ENCODE measurements around the gene FBXO2.
A peak's percentile ranks its signal among the peaks of the same experiment; 100 is the strongest.

Gene FBXO2

DNA sequence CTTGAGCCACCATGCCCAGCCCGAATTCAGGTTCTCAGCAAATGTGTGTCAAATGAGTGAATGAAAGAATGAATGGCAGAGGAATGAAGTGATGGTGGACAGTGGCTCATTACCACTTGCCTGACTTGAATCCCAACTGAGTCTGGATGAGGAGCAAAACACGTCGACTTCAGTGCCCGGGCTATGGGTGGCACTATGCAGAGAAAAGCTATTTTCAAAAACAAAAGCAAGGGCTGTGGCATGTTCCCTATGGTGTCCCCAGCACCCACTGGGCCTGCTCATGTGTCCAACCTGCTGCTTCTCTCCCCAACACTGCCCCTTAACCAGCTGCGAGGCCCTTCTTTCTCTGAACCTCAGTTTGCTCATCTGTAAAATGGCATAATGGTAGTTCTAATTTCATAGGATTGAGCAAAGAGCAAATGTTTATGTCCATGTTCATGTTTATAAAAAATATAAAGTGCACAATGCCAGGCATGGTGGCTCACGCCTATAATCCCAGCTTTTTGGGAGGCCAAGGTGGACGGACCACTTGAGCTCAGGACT, 31.1 kb upstream of the FBXO2 start:
- TF ChIP-seq, protein P1, sequence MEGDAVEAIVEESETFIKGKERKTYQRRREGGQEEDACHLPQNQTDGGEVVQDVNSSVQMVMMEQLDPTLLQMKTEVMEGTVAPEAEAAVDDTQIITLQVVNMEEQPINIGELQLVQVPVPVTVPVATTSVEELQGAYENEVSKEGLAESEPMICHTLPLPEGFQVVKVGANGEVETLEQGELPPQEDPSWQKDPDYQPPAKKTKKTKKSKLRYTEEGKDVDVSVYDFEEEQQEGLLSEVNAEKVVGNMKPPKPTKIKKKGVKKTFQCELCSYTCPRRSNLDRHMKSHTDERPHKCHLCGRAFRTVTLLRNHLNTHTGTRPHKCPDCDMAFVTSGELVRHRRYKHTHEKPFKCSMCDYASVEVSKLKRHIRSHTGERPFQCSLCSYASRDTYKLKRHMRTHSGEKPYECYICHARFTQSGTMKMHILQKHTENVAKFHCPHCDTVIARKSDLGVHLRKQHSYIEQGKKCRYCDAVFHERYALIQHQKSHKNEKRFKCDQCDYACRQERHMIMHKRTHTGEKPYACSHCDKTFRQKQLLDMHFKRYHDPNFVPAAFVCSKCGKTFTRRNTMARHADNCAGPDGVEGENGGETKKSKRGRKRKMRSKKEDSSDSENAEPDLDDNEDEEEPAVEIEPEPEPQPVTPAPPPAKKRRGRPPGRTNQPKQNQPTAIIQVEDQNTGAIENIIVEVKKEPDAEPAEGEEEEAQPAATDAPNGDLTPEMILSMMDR (IDR thresholded peaks at IDR 0.05; ENCODE audit: insufficient read depth, low read length, missing control alignments), result no peak
- POLR2A ChIA-PET, result no interaction called here
- H3K4me3 ChIP-seq (ENCODE audit: low read depth, low read length), result no peak overlapping the region
- CTCF ChIA-PET, result interaction anchor here (1.0 to 3.1 kb wide), 4 partner anchors 8 to 648 kb away, joined by 3 to 12 read pairs (median 5); partner anchors contain the start of gene FBXO6
- no peak for DNase-seq (ENCODE audit: low read depth, low spot score)

DNA sequence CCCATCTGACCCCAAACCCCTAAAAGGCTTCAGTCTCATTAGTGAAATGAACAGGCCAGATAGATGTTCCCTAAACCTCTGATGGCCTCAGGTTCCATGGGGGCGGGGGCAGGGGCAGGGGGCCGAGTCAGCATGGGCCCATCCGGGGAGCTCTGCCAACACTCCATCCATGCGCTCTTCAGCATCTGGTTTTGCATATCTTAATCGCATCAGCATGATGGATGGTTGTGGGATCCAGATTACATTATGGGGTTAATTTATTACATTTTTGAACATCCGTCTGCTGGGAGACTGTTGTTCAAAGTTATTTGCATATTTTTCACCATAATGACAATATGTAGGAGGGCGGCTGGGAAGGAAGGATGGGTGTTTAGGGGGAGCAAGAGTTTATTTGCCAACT, 29.8 kb upstream of the FBXO2 start:
- POLR2A ChIA-PET, result no interaction called here
- CTCF ChIA-PET, result interaction anchor here (3.1 kb wide), 1 partner anchor 20 kb away, joined by 27 read pairs; the partner anchor contains the start of gene FBXO6
- H3K4me3 ChIP-seq (ENCODE audit: low read depth, low read length), result no peak overlapping the region
- TF ChIP-seq, protein P1 (IDR thresholded peaks at IDR 0.05; ENCODE audit: insufficient read depth, low read length, missing control alignments), result no peak
- no peak for DNase-seq (ENCODE audit: low read depth, low spot score)

DNA sequence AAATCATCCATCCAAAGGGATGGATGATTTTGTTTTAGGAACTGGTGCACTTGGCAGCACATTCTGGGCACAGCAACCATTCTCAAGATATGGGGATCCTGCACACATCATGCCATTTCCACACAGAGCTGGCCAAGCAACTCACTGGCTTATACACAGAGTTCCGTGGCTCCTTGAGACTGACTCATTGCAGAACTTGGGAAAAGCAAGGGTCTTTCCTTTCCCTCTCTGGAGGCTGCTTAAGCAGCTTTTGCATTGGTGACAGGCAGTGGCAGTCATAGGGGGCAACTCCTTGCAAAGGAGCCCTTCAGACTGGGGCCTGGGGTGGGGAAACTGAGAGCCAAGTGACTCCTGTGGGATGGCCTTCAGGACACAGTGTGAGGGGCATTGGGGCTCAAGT, 28.6 kb upstream of the FBXO2 start:
- H3K4me3 ChIP-seq (ENCODE audit: low read depth, low read length), result no peak overlapping the region
- CTCF ChIA-PET, result interaction anchor here (0.8 to 3.1 kb wide), 6 partner anchors 8 to 645 kb away, joined by 3 to 27 read pairs (median 8); partner anchors contain the start of gene FBXO6
- DNase-seq (ENCODE audit: low read depth, low spot score), result no peak
- POLR2A ChIA-PET, result no interaction called here
- TF ChIP-seq, protein P1 (IDR thresholded peaks at IDR 0.05; ENCODE audit: insufficient read depth, low read length, missing control alignments), result no peak

- POLR2A ChIA-PET, result interaction anchor here (1.1 kb wide), 1 partner anchor 11 kb away, joined by 5 read pairs; no protein-coding TSS in a partner anchor
- CTCF ChIA-PET, result interaction anchor here (0.8 to 3.1 kb wide), 7 partner anchors 8 to 645 kb away, joined by 3 to 27 read pairs (median 7); partner anchors contain the start of gene FBXO6
- TF ChIP-seq, protein P1 (IDR thresholded peaks at IDR 0.05; ENCODE audit: insufficient read depth, low read length, missing control alignments), result no peak
- no peak overlapping the region for H3K4me3 ChIP-seq (ENCODE audit: low read depth, low read length)
- DNase-seq (ENCODE audit: low read depth, low spot score), result no peak
Observed at GRCh38 chr1:11682287-11682771, 28.1 kb upstream of the FBXO2 start.

GRCh38 chr1:11681071-11681771, 27.0 kb upstream of the FBXO2 start, which contains the start of gene MAD2L2:
TSS of gene MAD2L2 (minus strand) at chr1:11681148. CDS start at chr1:11680601, 547 bp downstream.
- CTCF ChIA-PET, result interaction anchor here (0.9 to 3.1 kb wide), 6 partner anchors 9 to 644 kb away, joined by 3 to 27 read pairs (median 8); partner anchors contain the start of gene FBXO6

More at GRCh38 chr1:11681071-11681771, 27.0 kb upstream of the FBXO2 start, which contains the start of gene MAD2L2:
- TF ChIP-seq, protein P1 (IDR thresholded peaks at IDR 0.05; ENCODE audit: insufficient read depth, low read length, missing control alignments), result no peak
- no peak for DNase-seq (ENCODE audit: low read depth, low spot score)
- POLR2A ChIA-PET, result interaction anchor here (0.9 to 1.1 kb wide), 3 partner anchors 12 to 106 kb away, joined by 3 to 5 read pairs (median 5); no protein-coding TSS in a partner anchor
- peak within 1 kb of the TSS; percentile 89 for H3K4me3 ChIP-seq (ENCODE audit: low read depth, low read length)

Measured in AG04449 (cell line).